ENCODE measurements around the gene ISLR. TPM values are rescaled to one million over a fixed set of nuclear protein-coding genes. Genes with fewer than 3 reads are reported as not detected.

ISLR gene
- total and polyA plus RNA-seq, 2 experiments from 2014 or later, result 0.55 TPM; not detected in 1

DNA sequence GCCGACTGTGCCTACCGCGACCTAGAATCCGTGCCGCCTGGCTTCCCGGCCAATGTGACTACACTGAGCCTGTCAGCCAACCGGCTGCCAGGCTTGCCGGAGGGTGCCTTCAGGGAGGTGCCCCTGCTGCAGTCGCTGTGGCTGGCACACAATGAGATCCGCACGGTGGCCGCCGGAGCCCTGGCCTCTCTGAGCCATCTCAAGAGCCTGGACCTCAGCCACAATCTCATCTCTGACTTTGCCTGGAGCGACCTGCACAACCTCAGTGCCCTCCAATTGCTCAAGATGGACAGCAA lies 1.4 kb downstream of the ISLR start:
- Mint-ChIP-seq H3K27ac (no peak overlapping the region), H3K36me3 (ENCODE audit: low read depth) (no peaks in the 10 kb centered on the region), H3K9me3 (no peaks in the 10 kb centered on the region), H3K4me1 (peaks cover 43% of the 10 kb centered on the region), H3K4me3 (no peak overlapping the region), H3K27me3 (ENCODE audit: insufficient read depth, low read depth, poor library complexity) (peaks cover 28% of the 10 kb centered on the region)
- Histone ChIP-seq H3K4me2 (no peak overlapping the region), H3K4me1 (ENCODE audit: insufficient read depth) (peaks cover 17% of the 10 kb centered on the region), H3K4me3 (no peak overlapping the region), H3K36me3 (ENCODE audit: insufficient read depth) (no peaks in the 10 kb centered on the region; the same call in 1 of the 2 replicates), H3F3A (replicated peaks; ENCODE audit: low read depth) (no peaks in the 10 kb centered on the region), H3K27ac (ENCODE audit: low read depth) (no peak overlapping the region), H2AFZ (no peak overlapping the region), H3K9me2 (ENCODE audit: insufficient read depth) (no peaks in the 10 kb centered on the region), H3K79me2 (replicated peaks; ENCODE audit: insufficient read depth) (no peaks in the 10 kb centered on the region), H4K20me1 (replicated peaks; ENCODE audit: insufficient read depth) (no peaks in the 10 kb centered on the region), H3K27me3 (ENCODE audit: insufficient read depth) (no peaks in the 10 kb centered on the region)
- TF ChIP-seq EZH2 (IDR thresholded peaks at IDR 0.05; ENCODE audit: low read depth, unreplicated experiment), result no peak
- no peak for TF ChIP-seq ZNF114 (CRISPR knock-in tag; IDR thresholded peaks at IDR 0.05)
- TF ChIP-seq, protein P1, sequence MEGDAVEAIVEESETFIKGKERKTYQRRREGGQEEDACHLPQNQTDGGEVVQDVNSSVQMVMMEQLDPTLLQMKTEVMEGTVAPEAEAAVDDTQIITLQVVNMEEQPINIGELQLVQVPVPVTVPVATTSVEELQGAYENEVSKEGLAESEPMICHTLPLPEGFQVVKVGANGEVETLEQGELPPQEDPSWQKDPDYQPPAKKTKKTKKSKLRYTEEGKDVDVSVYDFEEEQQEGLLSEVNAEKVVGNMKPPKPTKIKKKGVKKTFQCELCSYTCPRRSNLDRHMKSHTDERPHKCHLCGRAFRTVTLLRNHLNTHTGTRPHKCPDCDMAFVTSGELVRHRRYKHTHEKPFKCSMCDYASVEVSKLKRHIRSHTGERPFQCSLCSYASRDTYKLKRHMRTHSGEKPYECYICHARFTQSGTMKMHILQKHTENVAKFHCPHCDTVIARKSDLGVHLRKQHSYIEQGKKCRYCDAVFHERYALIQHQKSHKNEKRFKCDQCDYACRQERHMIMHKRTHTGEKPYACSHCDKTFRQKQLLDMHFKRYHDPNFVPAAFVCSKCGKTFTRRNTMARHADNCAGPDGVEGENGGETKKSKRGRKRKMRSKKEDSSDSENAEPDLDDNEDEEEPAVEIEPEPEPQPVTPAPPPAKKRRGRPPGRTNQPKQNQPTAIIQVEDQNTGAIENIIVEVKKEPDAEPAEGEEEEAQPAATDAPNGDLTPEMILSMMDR (conservative IDR thresholded peaks at IDR 0.05; ENCODE audit: low read depth in 2 of 2), result no peak
- TF ChIP-seq STAT1 (IDR thresholded peaks at IDR 0.05; ENCODE audit: unreplicated experiment), result no peak
- no peak for TF ChIP-seq EZH2phosphoT487 (IDR thresholded peaks at IDR 0.05; ENCODE audit: unreplicated experiment)
- TF ChIP-seq, protein P2, sequence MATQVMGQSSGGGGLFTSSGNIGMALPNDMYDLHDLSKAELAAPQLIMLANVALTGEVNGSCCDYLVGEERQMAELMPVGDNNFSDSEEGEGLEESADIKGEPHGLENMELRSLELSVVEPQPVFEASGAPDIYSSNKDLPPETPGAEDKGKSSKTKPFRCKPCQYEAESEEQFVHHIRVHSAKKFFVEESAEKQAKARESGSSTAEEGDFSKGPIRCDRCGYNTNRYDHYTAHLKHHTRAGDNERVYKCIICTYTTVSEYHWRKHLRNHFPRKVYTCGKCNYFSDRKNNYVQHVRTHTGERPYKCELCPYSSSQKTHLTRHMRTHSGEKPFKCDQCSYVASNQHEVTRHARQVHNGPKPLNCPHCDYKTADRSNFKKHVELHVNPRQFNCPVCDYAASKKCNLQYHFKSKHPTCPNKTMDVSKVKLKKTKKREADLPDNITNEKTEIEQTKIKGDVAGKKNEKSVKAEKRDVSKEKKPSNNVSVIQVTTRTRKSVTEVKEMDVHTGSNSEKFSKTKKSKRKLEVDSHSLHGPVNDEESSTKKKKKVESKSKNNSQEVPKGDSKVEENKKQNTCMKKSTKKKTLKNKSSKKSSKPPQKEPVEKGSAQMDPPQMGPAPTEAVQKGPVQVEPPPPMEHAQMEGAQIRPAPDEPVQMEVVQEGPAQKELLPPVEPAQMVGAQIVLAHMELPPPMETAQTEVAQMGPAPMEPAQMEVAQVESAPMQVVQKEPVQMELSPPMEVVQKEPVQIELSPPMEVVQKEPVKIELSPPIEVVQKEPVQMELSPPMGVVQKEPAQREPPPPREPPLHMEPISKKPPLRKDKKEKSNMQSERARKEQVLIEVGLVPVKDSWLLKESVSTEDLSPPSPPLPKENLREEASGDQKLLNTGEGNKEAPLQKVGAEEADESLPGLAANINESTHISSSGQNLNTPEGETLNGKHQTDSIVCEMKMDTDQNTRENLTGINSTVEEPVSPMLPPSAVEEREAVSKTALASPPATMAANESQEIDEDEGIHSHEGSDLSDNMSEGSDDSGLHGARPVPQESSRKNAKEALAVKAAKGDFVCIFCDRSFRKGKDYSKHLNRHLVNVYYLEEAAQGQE (IDR thresholded peaks at IDR 0.05; ENCODE audit: unreplicated experiment), result no peak
- TF ChIP-seq CREB1 (CRISPR knock-in tag; IDR thresholded peaks at IDR 0.05; ENCODE audit: low read depth), result no peak
- no peak for TF ChIP-seq ZNF462 (CRISPR knock-in tag; IDR thresholded peaks at IDR 0.05)
- TF ChIP-seq POLR2AphosphoS5 (IDR thresholded peaks at IDR 0.05; ENCODE audit: low read depth), result no peak
- TF ChIP-seq, protein P3, sequence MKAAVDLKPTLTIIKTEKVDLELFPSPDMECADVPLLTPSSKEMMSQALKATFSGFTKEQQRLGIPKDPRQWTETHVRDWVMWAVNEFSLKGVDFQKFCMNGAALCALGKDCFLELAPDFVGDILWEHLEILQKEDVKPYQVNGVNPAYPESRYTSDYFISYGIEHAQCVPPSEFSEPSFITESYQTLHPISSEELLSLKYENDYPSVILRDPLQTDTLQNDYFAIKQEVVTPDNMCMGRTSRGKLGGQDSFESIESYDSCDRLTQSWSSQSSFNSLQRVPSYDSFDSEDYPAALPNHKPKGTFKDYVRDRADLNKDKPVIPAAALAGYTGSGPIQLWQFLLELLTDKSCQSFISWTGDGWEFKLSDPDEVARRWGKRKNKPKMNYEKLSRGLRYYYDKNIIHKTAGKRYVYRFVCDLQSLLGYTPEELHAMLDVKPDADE (IDR thresholded peaks at IDR 0.05), result no peak
- no peak for TF ChIP-seq NANOG (IDR thresholded peaks at IDR 0.05; ENCODE audit: borderline replicate concordance)
- TF ChIP-seq JUNB (IDR thresholded peaks at IDR 0.05; ENCODE audit: unreplicated experiment), result no peak
- no peak for TF ChIP-seq ZNF331 (CRISPR knock-in tag; IDR thresholded peaks at IDR 0.05; ENCODE audit: low read depth)
- ATAC-seq (no peak), DNase-seq (ENCODE audit: low spot score) (no peak)

Measured in GM23338 (cell line).